ENCODE measurements around the gene OR4D6. TPM values are rescaled to one million over a fixed set of nuclear protein-coding genes. Genes with fewer than 3 reads are reported as not detected.

OR4D6 gene
- total RNA-seq (2014; rRNA removed; shearing (Covaris generic)), result not detected in 2 replicates

GRCh38 chr11:59456661-59457060 lies at the start of gene OR4D6:
Gene OR4D6 (plus strand): TSS chr11:59456961. CDS start chr11:59456961, 0 bp downstream.

DNA sequence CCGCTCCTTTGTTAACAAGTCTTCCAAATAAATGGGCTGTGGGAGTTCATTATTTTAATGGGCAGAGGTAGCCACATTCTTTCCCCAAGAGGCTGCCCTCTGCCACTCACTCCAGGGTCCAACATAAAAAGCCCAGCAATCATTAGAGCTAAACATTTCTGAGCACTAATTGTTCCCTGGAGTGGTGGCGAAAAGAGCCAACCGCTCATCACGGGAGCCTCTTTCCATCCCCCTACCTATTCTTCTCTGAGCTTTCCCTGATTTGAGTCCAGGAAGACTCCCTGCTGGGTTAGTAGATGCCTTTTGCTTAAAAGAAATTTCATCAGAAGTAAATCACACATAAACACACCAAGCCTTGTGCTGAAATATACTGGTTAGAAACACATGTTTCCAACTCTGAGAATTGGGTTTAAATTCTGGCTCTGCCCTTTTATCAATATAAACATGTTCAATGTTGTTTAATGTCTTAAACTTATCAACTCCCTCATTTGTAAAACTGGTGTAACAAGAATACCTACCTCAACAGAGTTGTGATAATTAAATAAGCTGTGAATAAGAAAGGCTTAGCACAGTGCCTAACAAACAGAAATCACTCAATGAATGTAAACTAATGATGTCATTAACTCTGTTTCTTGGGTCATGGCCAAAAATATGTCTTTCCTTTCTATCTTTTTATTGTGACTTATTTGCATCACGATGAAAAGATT lies 30.2 kb upstream of the OR4D6 start, which contains the start of gene OR5A2:
OR5A2 (minus strand) TSS at position 53 of the 707 bp plus-strand sequence. CDS start 3,460 bp downstream, outside the sequence.

DNA sequence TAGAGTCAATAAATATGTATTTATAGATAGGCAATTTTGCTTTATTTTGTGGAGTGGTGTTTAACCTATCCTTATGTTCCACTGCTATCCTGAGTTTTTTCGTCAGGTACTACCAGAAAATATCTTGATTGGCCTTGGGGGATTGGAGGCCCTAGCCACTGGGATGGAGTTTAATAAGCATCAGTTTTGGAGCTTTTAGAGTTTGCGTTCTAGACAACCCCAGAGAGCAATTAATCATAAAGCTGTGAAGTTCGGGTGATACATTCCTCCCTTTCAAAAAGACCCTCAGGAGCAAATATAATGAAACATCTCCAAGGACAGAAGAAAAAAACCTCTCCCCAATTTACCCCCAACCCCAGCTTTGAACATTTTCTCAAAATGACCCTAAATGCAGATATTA lies 20.6 kb upstream of the OR4D6 start, which contains the start of gene OR5A1:
OR5A1 (plus strand) TSS at position 301 of the 400 bp plus-strand sequence. CDS start 6,700 bp downstream, outside the sequence.

GRCh38 chr11:59473015-59473414 lies 16.3 kb downstream of the OR4D6 start, which contains the start of gene OR4D10:
Gene OR4D10 (plus strand): TSS chr11:59473315. CDS start chr11:59477430, 4,115 bp downstream.

DNA sequence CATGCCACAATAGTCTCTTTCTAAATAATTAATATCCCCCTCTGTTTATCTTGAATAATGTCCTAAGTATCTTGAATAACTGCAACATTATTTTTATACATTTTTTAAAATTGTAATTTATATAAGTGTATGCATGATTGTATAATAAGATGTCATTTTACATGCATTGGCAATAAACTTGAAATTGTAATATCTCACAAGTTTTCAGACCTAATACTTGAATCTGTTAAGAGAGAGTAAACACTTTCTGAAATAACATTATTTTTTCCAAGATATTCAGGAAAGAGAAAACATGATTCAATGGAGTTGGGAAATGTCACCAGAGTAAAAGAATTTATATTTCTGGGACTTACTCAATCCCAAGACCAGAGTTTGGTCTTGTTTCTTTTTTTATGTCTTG lies 46.5 kb downstream of the OR4D6 start, which contains the start of gene OR4D11:
OR4D11 (plus strand) TSS at position 301 of the 400 bp plus-strand sequence; CDS start at position 301, 0 bp downstream.

Other genes with a start within 250 kb of the OR4D6 start
- gene MPEG1, start 244.0 kb upstream of the OR4D6 start, total RNA-seq (2014; rRNA removed; shearing (Covaris generic)), result not detected in 2 replicates
- gene OR5AN1, start 98.1 kb upstream of the OR4D6 start, total RNA-seq (2014; rRNA removed; shearing (Covaris generic)), result not detected in 2 replicates
- gene OR5A2, start 30.5 kb upstream of the OR4D6 start, total RNA-seq (2014; rRNA removed; shearing (Covaris generic)), result not detected in 2 replicates
- gene OR5A1, start 20.5 kb upstream of the OR4D6 start, total RNA-seq (2014; rRNA removed; shearing (Covaris generic)), result not detected in 2 replicates
- not detected in 2 replicates for gene OR4D10, start 16.4 kb downstream of the OR4D6 start, total RNA-seq (2014; rRNA removed; shearing (Covaris generic))
- not detected in 2 replicates for gene OR4D11, start 46.6 kb downstream of the OR4D6 start, total RNA-seq (2014; rRNA removed; shearing (Covaris generic))
- gene OR4D9, start 54.6 kb downstream of the OR4D6 start, total RNA-seq (2014; rRNA removed; shearing (Covaris generic)), result not detected in 2 replicates
- 22.4 and 26.4 TPM in 2 replicates for gene OSBP, start 158.8 kb downstream of the OR4D6 start, total RNA-seq (2014; rRNA removed; shearing (Covaris generic))
- 13.2 and 14.6 TPM in 2 replicates for gene PATL1, start 212.1 kb downstream of the OR4D6 start, total RNA-seq (2014; rRNA removed; shearing (Covaris generic))

Data from A375 (cell line).